Fibroblast of lung (primary cell): ENCODE measurements around the gene EFNA2. TPM values are rescaled to one million over a fixed set of nuclear protein-coding genes. Genes with fewer than 3 reads are reported as not detected.

Experiments used
- DNase-seq, 2 donors: peaks; one replicate each; pipeline versions ENCODE4 v3.0.0 to v3.0.0-alpha.2; 2010; ENCODE audit warnings: low read depth in 2 of 2
- H2AFZ ChIP-seq: 2 replicates; pipeline ENCODE4 v1.5.1; 2012; ENCODE audit warnings: low read length, control low read depth, inconsistent platforms
- H3K27ac ChIP-seq: 2 replicates; pipeline ENCODE4 v1.5.1; 2011; ENCODE audit warnings: low read length, control low read depth; ENCODE audit not compliant: insufficient read depth
- H3K27me3 ChIP-seq: 2 replicates; pipeline ENCODE4 v1.5.1; 2011; ENCODE audit warnings: mild to moderate bottlenecking, low read length; ENCODE audit not compliant: control insufficient read depth, insufficient read depth
- H3K36me3 ChIP-seq: 2 replicates; pipeline ENCODE4 v1.5.1; 2011; ENCODE audit warnings: low read length; ENCODE audit not compliant: control insufficient read depth, insufficient read depth
- H3K4me1 ChIP-seq: 2 replicates; pipeline ENCODE4 v1.5.1; 2011; ENCODE audit warnings: low read length; ENCODE audit not compliant: control insufficient read depth, insufficient read depth; ENCODE audit errors: extremely low read depth
- H3K4me2 ChIP-seq: 2 replicates; pipeline ENCODE4 v1.5.1; 2011; ENCODE audit warnings: low read length, control low read depth; ENCODE audit not compliant: insufficient read depth; ENCODE audit errors: extremely low read depth
- H3K4me3 ChIP-seq, 4 experiments: fragments of 200-600 bp in 1 of 4; sonication (generic) in 1 of 4; replicated peaks in 1 of 4; 2 replicates each; pipeline ENCODE4 v1.5.1; 2011 to 2016; ENCODE audit warnings: low read length in 4 of 4, low read depth in 3 of 4, mild to moderate bottlenecking in 3 of 4, control low read depth in 2 of 4, inconsistent platforms in 1 of 4, mixed read lengths in 1 of 4; ENCODE audit not compliant: insufficient read depth in 1 of 4; ENCODE audit errors: control extremely low read depth in 1 of 4
- H3K79me2 ChIP-seq: 2 replicates; pipeline ENCODE4 v1.5.1; 2012; ENCODE audit warnings: mild to moderate bottlenecking, low read length, inconsistent platforms; ENCODE audit not compliant: control insufficient read depth, insufficient read depth
- H3K9ac ChIP-seq: 2 replicates; pipeline ENCODE4 v1.5.1; 2011; ENCODE audit warnings: mild to moderate bottlenecking, low read length, control low read depth; ENCODE audit not compliant: insufficient read depth
- H3K9me3 ChIP-seq: 2 replicates; pipeline ENCODE4 v1.5.1; 2012; ENCODE audit warnings: low read depth, low read length; ENCODE audit not compliant: control insufficient read depth, insufficient read depth
- H4K20me1 ChIP-seq: 2 replicates; pipeline ENCODE4 v1.5.1; 2011; ENCODE audit warnings: low read length; ENCODE audit not compliant: control insufficient read depth, insufficient read depth; ENCODE audit errors: extremely low read depth
- CTCF ChIP-seq, 2 donors: IDR thresholded peaks in 1 of 2; conservative IDR thresholded peaks in 1 of 2; 1 replicate in 1 of 2; 2 replicates in 1 of 2; pipeline ENCODE4 v1.5.1; 2011 to 2012; ENCODE audit warnings: low read length in 2 of 2, control low read depth in 1 of 2, inconsistent platforms in 1 of 2, low read depth in 1 of 2, mild to moderate bottlenecking in 1 of 2
- EZH2 ChIP-seq: IDR thresholded peaks from 2 replicates; pipeline ENCODE4 v1.5.1; 2012; ENCODE audit warnings: low read length, control low read depth, mild to moderate bottlenecking; ENCODE audit errors: missing control alignments
- polyA plus RNA-seq, 2 donors: library from polyadenylated mRNA; depleted of rRNA in 1 of 2; stranded (reverse) in 1 of 2; unstranded in 1 of 2; fragments of >200 nt; gene quantifications; 2 replicates each; pipeline ENCODE4 v1.2.1, GENCODE V29; 2011 to 2012; ENCODE audit warnings: missing spikeins in 1 of 2
- total RNA-seq: library from RNA; depleted of rRNA; stranded (reverse); fragments of >200 nt; gene quantifications from 2 replicates; pipeline ENCODE4 v1.2.1, GENCODE V29; 2014

Gene EFNA2
- total and polyA plus RNA-seq, 2 donors (not counting 1 experiment from before 2014, with no cell fraction given), result 0.17 TPM; not detected in 1

GRCh38 chr19:1258707-1259205 lies 26.9 kb upstream of the EFNA2 start:
- no peak for DNase-seq
- peak overlapping the region; percentile 26 for H3K4me2 ChIP-seq
- no peaks in the 10 kb centered on the region for H4K20me1 ChIP-seq

GRCh38 chr19:1259206-1259875 lies 26.3 kb upstream of the EFNA2 start:
- Histone ChIP-seq H2AFZ (no peak overlapping the region), H3K4me3 (no peak overlapping the region), H3K4me2 (no peak overlapping the region), H3K4me1 (peaks cover 57% of the 10 kb centered on the region), H4K20me1 (no peaks in the 10 kb centered on the region), H3K27me3 (no peaks in the 10 kb centered on the region), H3K79me2 (peaks cover 34% of the 10 kb centered on the region), H3K36me3 (peaks cover 33% of the 10 kb centered on the region), H3K9ac (peak overlapping the region; percentile 56), H3K9me3 (no peaks in the 10 kb centered on the region), H3K27ac (peak overlapping the region; percentile 95)
- peak; percentile 60 to 71 for DNase-seq
- TF ChIP-seq EZH2, result no peak
- TF ChIP-seq CTCF (conservative IDR thresholded peaks at IDR 0.05 in 1 of 2, IDR thresholded peaks at IDR 0.05 in 1 of 2; ENCODE audit: low read depth in 1 of 2, low read length in 2 of 2), result no peak

More at GRCh38 chr19:1258707-1259205, 26.9 kb upstream of the EFNA2 start:
- Histone ChIP-seq H3K27me3 (no peaks in the 10 kb centered on the region), H3K79me2 (peaks cover 40% of the 10 kb centered on the region), H3K9ac (peak overlapping the region; percentile 56), H2AFZ (no peak overlapping the region), H3K36me3 (peaks cover 39% of the 10 kb centered on the region), H3K27ac (peak overlapping the region; percentile 95), H3K4me1 (peaks cover 62% of the 10 kb centered on the region), H3K4me3 (no peak overlapping the region), H3K9me3 (no peaks in the 10 kb centered on the region)
- TF ChIP-seq EZH2, result no peak
- no peak for TF ChIP-seq CTCF (conservative IDR thresholded peaks at IDR 0.05 in 1 of 2, IDR thresholded peaks at IDR 0.05 in 1 of 2; ENCODE audit: low read depth in 1 of 2, low read length in 2 of 2)

GRCh38 chr19:1259876-1260748 lies 25.6 kb upstream of the EFNA2 start:
- H3K4me1 ChIP-seq, result peaks cover 55% of the 10 kb centered on the region
- no peak for DNase-seq
- H3K4me2 ChIP-seq, result peak overlapping the region; percentile 3
- H3K36me3 ChIP-seq, result peaks cover 25% of the 10 kb centered on the region
- TF ChIP-seq CTCF (conservative IDR thresholded peaks at IDR 0.05 in 1 of 2, IDR thresholded peaks at IDR 0.05 in 1 of 2; ENCODE audit: low read depth in 1 of 2, low read length in 2 of 2) (no peak), EZH2 (no peak)
- peak overlapping the region in 1 of 4 experiments; percentile 29 for H3K4me3 ChIP-seq
- peak overlapping the region; percentile 92 for H3K9ac ChIP-seq
- H3K27ac ChIP-seq, result peak overlapping the region; percentile 95
- H3K27me3 ChIP-seq, result no peaks in the 10 kb centered on the region
- peaks cover 26% of the 10 kb centered on the region for H3K79me2 ChIP-seq
- no peak overlapping the region for H2AFZ ChIP-seq
- no peaks in the 10 kb centered on the region for H3K9me3 ChIP-seq
- no peaks in the 10 kb centered on the region for H4K20me1 ChIP-seq
